IMR-90 (cell line): Measurements from ENCODE around the gene SYCP1. TPM values are rescaled to one million over a fixed set of nuclear protein-coding genes. Genes with fewer than 3 reads are reported as not detected.

ENCODE experiments used
- ATAC-seq: fragments of 200-7000 bp; cut with Tn5 transposase; 2 replicates; pipeline ENCODE4 v1.9.1; 2020; ENCODE audit warnings: low read depth, mild to moderate bottlenecking, moderate library complexity
- BruUV-seq: library from RNA; stranded (reverse); fragments of 400-500 nt; replicated peaks from 2 replicates; lab custom pipeline; 2021; lab: Mats Ljungman, UMichigan
- CTCF ChIA-PET: fragments of 300-600 bp; formaldehyde crosslinking; extraction: SDS; loops from one replicate; lab custom pipeline; 2021; ENCODE audit warnings: antibody characterized with exemption; lab: Yijun Ruan, JAX
- POLR2A ChIA-PET: fragments of 300-600 bp; sonication (Branson Sonifier 250); formaldehyde crosslinking; loops from one replicate; lab custom pipeline; 2022; ENCODE audit warnings: antibody characterized with exemption; ENCODE audit not compliant: unreplicated experiment; lab: Charles Lee
- DNase-seq: peaks from one replicate; pipeline ENCODE4 v3.0.0; 2013
- H2AFZ ChIP-seq: replicated peaks from 2 replicates; pipeline ENCODE3; 2013; ENCODE audit warnings: low read length, mild to moderate bottlenecking; ENCODE audit not compliant: poor library complexity
- H2AK5ac ChIP-seq: 2 replicates; pipeline ENCODE4 v1.6.1; 2013; ENCODE audit warnings: low read depth, low read length, inconsistent platforms
- H2AK9ac ChIP-seq: replicated peaks from 2 replicates; pipeline ENCODE3; 2013; ENCODE audit warnings: mild to moderate bottlenecking, low read depth, low read length, moderate library complexity; ENCODE audit not compliant: poor library complexity
- H2BK120ac ChIP-seq: 2 replicates; pipeline ENCODE4 v1.6.1; 2013; ENCODE audit warnings: low read depth, low read length, inconsistent platforms
- H2BK15ac ChIP-seq: 3 replicates; pipeline ENCODE4 v1.6.1; 2013; ENCODE audit warnings: low read depth, low read length, inconsistent platforms
- H2BK20ac ChIP-seq: 2 replicates; pipeline ENCODE4 v1.6.1; 2013; ENCODE audit warnings: low read depth, mild to moderate bottlenecking, inconsistent platforms, low read length, moderate library complexity
- H2BK5ac ChIP-seq: 2 replicates; pipeline ENCODE4 v1.6.1; 2013; ENCODE audit warnings: mild to moderate bottlenecking, low read depth, low read length, inconsistent platforms; ENCODE audit not compliant: poor library complexity, severe bottlenecking
- H3K14ac ChIP-seq: replicated peaks from 2 replicates; pipeline ENCODE4 v1.6.1; 2013; ENCODE audit warnings: low read depth, low read length, inconsistent platforms
- H3K18ac ChIP-seq: 2 replicates; pipeline ENCODE4 v1.6.1; 2013; ENCODE audit warnings: low read depth, low read length, control low read depth
- H3K23ac ChIP-seq: 2 replicates; pipeline ENCODE4 v1.6.1; 2013; ENCODE audit warnings: low read depth, low read length, inconsistent platforms
- H3K27ac ChIP-seq: 2 replicates; pipeline ENCODE4 v1.5.1; 2013; ENCODE audit warnings: mild to moderate bottlenecking, control low read depth, low read length; ENCODE audit not compliant: insufficient read depth
- H3K27me3 ChIP-seq: 2 replicates; pipeline ENCODE4 v1.6.1; 2013; ENCODE audit warnings: low read length; ENCODE audit not compliant: control insufficient read depth, insufficient read depth
- H3K36me3 ChIP-seq: 2 replicates; pipeline ENCODE4 v1.6.1; 2013; ENCODE audit warnings: low read length, mixed read lengths; ENCODE audit not compliant: control insufficient read depth, insufficient read depth
- H3K4ac ChIP-seq: 2 replicates; pipeline ENCODE4 v1.6.1; 2013; ENCODE audit warnings: low read depth, low read length, inconsistent platforms
- H3K4me1 ChIP-seq: 2 replicates; pipeline ENCODE4 v1.6.1; 2013; ENCODE audit warnings: low read length, mixed read lengths; ENCODE audit not compliant: control insufficient read depth, insufficient read depth
- H3K4me2 ChIP-seq: 2 replicates; pipeline ENCODE4 v1.6.1; 2013; ENCODE audit warnings: low read depth, mild to moderate bottlenecking, control low read depth, low read length, moderate library complexity
- H3K4me3 ChIP-seq: 2 replicates; pipeline ENCODE4 v1.5.1; 2013; ENCODE audit warnings: low read depth, mild to moderate bottlenecking, control low read depth, low read length, moderate library complexity; ENCODE audit not compliant: insufficient read depth
- H3K56ac ChIP-seq: 2 replicates; pipeline ENCODE4 v1.6.1; 2013; ENCODE audit warnings: low read length, inconsistent platforms; ENCODE audit not compliant: insufficient read depth; ENCODE audit errors: extremely low read depth
- H3K79me1 ChIP-seq, 2 experiments: 2 replicates each; pipeline ENCODE4 v1.6.1; 2013; ENCODE audit warnings: low read length in 2 of 2, inconsistent platforms in 1 of 2, low read depth in 1 of 2
- H3K9ac ChIP-seq: 2 replicates; pipeline ENCODE4 v1.6.1; 2013; ENCODE audit warnings: low read depth, low read length, control low read depth
- H3K9me1 ChIP-seq: 2 replicates; pipeline ENCODE4 v1.6.1; 2013; ENCODE audit warnings: low read length, inconsistent platforms; ENCODE audit not compliant: insufficient read depth
- H3K9me3 ChIP-seq: 2 replicates; pipeline ENCODE4 v1.6.1; 2013; ENCODE audit warnings: low read length; ENCODE audit not compliant: control insufficient read depth, insufficient read depth
- H4K20me1 ChIP-seq: 2 replicates; pipeline ENCODE4 v1.6.1; 2013; ENCODE audit warnings: low read length, inconsistent platforms; ENCODE audit not compliant: insufficient read depth
- H4K5ac ChIP-seq: 2 replicates; pipeline ENCODE4 v1.6.1; 2013; ENCODE audit warnings: mild to moderate bottlenecking, low read depth, low read length, control low read depth
- H4K8ac ChIP-seq, 2 experiments: 2 replicates each; pipeline ENCODE4 v1.6.1; 2013; ENCODE audit warnings: low read depth in 2 of 2, low read length in 2 of 2, control low read depth in 1 of 2, inconsistent platforms in 1 of 2
- H4K91ac ChIP-seq: 2 replicates; pipeline ENCODE4 v1.6.1; 2013; ENCODE audit warnings: low read depth, low read length, inconsistent platforms; ENCODE audit not compliant: insufficient read depth
- CHD1 ChIP-seq: IDR thresholded peaks from 2 replicates; pipeline ENCODE4 v1.6.1; 2012; ENCODE audit warnings: low read depth, low read length, improper control_type of control experiment
- RCOR1 ChIP-seq: IDR thresholded peaks from 2 replicates; pipeline ENCODE4 v1.6.1; 2012; ENCODE audit warnings: mild to moderate bottlenecking, low read length, improper control_type of control experiment; ENCODE audit not compliant: insufficient replicate concordance
- WGBS, 2 experiments: methylation state at CpG; one replicate each; pipeline versions ENCODE4 v1.1.5 to v1.1.7; 2013; ENCODE audit warnings: missing lambda C conversion rate in 2 of 2; ENCODE audit not compliant: insufficient read length in 1 of 2; ENCODE audit errors: extremely low coverage in 2 of 2; 5-methylcytosine and 5-hydroxymethylcytosine counted together
- dilution Hi-C: fragments of 300-500 bp; cut with HindIII; formaldehyde crosslinking; loops from one replicate; pipeline ENCODE4 v1.14.3; 2018; ENCODE audit warnings: low sequenced_read_pairs; ENCODE audit not compliant: unreplicated experiment
- in situ Hi-C: fragments of 300-500 bp; cut with MboI; formaldehyde crosslinking; loops from 3 replicates; pipeline ENCODE4 v1.14.3; 2019; ENCODE audit warnings: low sequenced_read_pairs, inconsistent platforms, mixed read lengths
- intact Hi-C: fragments of 100-400 bp; cut with micrococcal nuclease; formaldehyde crosslinking; loops from 2 replicates; pipeline ENCODE4 v1.10.0; 2022
- polyA plus RNA-seq, 3 experiments: library from polyadenylated mRNA; depleted of rRNA; stranded (reverse); fragments of >200 nt; gene quantifications; 2 replicates each; pipeline ENCODE4 v1.2.3, GENCODE V29; 2012; ENCODE audit warnings: low replicate concordance in 1 of 3
- total RNA-seq: library from RNA; depleted of rRNA; stranded (reverse); fragments of >200 nt; gene quantifications from 2 replicates; pipeline ENCODE4 v1.2.3, GENCODE V29; 2012
- TF ChIP-seq, protein P1 (sequence below): fragments of 150-350 bp; IDR thresholded peaks from 2 replicates; pipeline ENCODE4 v1.6.1; 2016; ENCODE audit warnings: low read depth, mild to moderate bottlenecking, low read length, moderate library complexity, borderline replicate concordance

SYCP1 gene
- total and polyA plus RNA-seq, 2 of the 4 experiments (the other 2 are of a cell fraction), result not detected

DNA sequence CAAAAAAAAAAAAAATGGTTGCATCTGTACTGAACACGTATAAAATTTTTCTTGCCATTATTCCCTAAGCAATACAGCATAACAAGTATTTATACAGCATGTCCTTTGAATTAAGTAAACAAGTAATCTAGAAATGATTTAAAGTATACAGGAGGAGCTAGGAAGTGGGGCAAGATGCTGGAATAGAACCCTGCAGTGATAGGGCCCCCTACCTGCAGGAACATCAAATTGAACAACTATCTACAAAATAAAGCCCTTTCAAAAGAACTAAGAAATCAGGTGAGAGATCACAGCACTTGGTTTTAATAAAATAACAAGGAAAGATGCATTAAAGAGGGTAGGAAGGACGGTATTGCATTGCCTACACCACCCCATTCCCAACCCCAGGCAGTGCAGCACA, 185.8 kb downstream of the SYCP1 start:
- H3K4ac ChIP-seq, result no peak overlapping the region
- no peaks in the 10 kb centered on the region for H3K79me1 ChIP-seq
- H2AFZ ChIP-seq, result no peak overlapping the region
- in situ Hi-C loops, result no loop called here
- H3K9ac ChIP-seq, result no peak overlapping the region
- H3K4me1 ChIP-seq, result peaks cover 1% of the 10 kb centered on the region; the same call in 1 of the 2 replicates
- TF ChIP-seq, protein P1, sequence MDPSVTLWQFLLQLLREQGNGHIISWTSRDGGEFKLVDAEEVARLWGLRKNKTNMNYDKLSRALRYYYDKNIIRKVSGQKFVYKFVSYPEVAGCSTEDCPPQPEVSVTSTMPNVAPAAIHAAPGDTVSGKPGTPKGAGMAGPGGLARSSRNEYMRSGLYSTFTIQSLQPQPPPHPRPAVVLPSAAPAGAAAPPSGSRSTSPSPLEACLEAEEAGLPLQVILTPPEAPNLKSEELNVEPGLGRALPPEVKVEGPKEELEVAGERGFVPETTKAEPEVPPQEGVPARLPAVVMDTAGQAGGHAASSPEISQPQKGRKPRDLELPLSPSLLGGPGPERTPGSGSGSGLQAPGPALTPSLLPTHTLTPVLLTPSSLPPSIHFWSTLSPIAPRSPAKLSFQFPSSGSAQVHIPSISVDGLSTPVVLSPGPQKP, result no peak
- no peak for TF ChIP-seq RCOR1
- TF ChIP-seq CHD1, result no peak
- intact Hi-C loops, result loop anchor here (2.0 kb wide), 1 partner anchor 62 kb away; no protein-coding TSS in a partner anchor
- no peak overlapping the region for H4K8ac ChIP-seq
- no peak overlapping the region for H3K4me3 ChIP-seq
- DNase-seq, result no peak
- no peak overlapping the region for H2BK15ac ChIP-seq
- no peaks in the 10 kb centered on the region for H3K36me3 ChIP-seq
- H4K20me1 ChIP-seq, result no peaks in the 10 kb centered on the region
- no peak overlapping the region for H3K14ac ChIP-seq
- H3K56ac ChIP-seq, result no peak overlapping the region
- H2BK120ac ChIP-seq, result no peak overlapping the region
- WGBS, 2 experiments, result no CpG with 5 or more reads among the region's 2 CpGs
- no peak overlapping the region for H3K27ac ChIP-seq
- no peak for ATAC-seq
- H2BK5ac ChIP-seq, result no peak overlapping the region
- no peak overlapping the region for H2BK20ac ChIP-seq
- no peak overlapping the region for H3K23ac ChIP-seq
- no peaks in the 10 kb centered on the region for H3K9me3 ChIP-seq
- H3K4me2 ChIP-seq, result no peak overlapping the region
- H4K5ac ChIP-seq, result no peak overlapping the region
- dilution Hi-C loops, result no loop called here
- H4K91ac ChIP-seq, result no peak overlapping the region
- H2AK9ac ChIP-seq, result no peak overlapping the region
- ChIA-PET CTCF (interaction anchor here (0.6 to 1.5 kb wide), 3 partner anchors 10 to 1003 kb away, joined by 3 to 7 read pairs (median 4); no protein-coding TSS in a partner anchor), POLR2A (no interaction called here)
- no TSS peak for BruUV-seq
- H3K9me1 ChIP-seq, result no peaks in the 10 kb centered on the region
- H3K27me3 ChIP-seq, result peaks cover 4% of the 10 kb centered on the region
- H2AK5ac ChIP-seq, result no peak overlapping the region
- no peak overlapping the region for H3K18ac ChIP-seq
